Measurements from ENCODE around the gene CMPK1.

Gene CMPK1

GRCh38 chr1:47324682-47325081 lies 8.9 kb upstream of the CMPK1 start:
- no peaks in the 10 kb centered on the region for H3K27me3 ChIP-seq (ENCODE audit: insufficient read depth, poor library complexity, severe bottlenecking)
- TF ChIP-seq SPI1 (IDR thresholded peaks at IDR 0.05; ENCODE audit: borderline replicate concordance, low read depth) (no peak), POLR2AphosphoS5 (IDR thresholded peaks at IDR 0.05; ENCODE audit: low read depth) (no peak), GABPA (IDR thresholded peaks at IDR 0.05; ENCODE audit: low read depth) (no peak), REST (IDR thresholded peaks at IDR 0.05; ENCODE audit: insufficient replicate concordance, low read depth) (no peak)
- TF ChIP-seq, protein P1, sequence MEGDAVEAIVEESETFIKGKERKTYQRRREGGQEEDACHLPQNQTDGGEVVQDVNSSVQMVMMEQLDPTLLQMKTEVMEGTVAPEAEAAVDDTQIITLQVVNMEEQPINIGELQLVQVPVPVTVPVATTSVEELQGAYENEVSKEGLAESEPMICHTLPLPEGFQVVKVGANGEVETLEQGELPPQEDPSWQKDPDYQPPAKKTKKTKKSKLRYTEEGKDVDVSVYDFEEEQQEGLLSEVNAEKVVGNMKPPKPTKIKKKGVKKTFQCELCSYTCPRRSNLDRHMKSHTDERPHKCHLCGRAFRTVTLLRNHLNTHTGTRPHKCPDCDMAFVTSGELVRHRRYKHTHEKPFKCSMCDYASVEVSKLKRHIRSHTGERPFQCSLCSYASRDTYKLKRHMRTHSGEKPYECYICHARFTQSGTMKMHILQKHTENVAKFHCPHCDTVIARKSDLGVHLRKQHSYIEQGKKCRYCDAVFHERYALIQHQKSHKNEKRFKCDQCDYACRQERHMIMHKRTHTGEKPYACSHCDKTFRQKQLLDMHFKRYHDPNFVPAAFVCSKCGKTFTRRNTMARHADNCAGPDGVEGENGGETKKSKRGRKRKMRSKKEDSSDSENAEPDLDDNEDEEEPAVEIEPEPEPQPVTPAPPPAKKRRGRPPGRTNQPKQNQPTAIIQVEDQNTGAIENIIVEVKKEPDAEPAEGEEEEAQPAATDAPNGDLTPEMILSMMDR (IDR thresholded peaks at IDR 0.05; ENCODE audit: insufficient read depth, low read length): no peak
- no peak overlapping the region for H3K27ac ChIP-seq (replicated peaks)
- H3K4me3 ChIP-seq (replicated peaks; ENCODE audit: insufficient read depth, low read length): no peak overlapping the region
- DNase-seq (ENCODE audit: low read depth in 1 of 2, low spot score in 1 of 2): no peak

DNA sequence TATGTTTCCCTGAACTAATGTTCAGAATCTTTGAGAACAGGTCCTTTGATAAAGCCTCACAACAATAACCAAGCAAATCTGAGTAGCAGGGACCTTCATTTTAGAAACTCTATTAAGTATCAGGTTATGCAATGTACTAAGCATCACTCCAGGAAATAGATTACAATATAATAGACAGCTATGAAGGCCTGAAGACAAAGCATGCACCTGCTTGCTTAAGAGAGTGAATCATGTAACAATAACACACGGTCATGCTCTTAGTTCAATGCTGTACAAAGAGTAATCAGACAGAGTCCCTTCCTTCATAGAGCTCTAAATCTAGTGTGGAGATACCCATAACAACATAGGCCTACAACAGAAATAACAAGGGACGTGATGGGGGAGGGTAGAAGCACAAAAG lies 8.1 kb upstream of the CMPK1 start:
- Histone ChIP-seq H3K27ac (replicated peaks) (no peak overlapping the region), H3K27me3 (ENCODE audit: insufficient read depth, poor library complexity, severe bottlenecking) (no peaks in the 10 kb centered on the region), H3K4me3 (replicated peaks; ENCODE audit: insufficient read depth, low read length) (no peak overlapping the region)
- DNase-seq (ENCODE audit: low read depth in 1 of 2, low spot score in 1 of 2): no peak
- TF ChIP-seq REST (IDR thresholded peaks at IDR 0.05; ENCODE audit: insufficient replicate concordance, low read depth) (no peak), POLR2AphosphoS5 (IDR thresholded peaks at IDR 0.05; ENCODE audit: low read depth) (no peak), GABPA (IDR thresholded peaks at IDR 0.05; ENCODE audit: low read depth) (no peak), SPI1 (IDR thresholded peaks at IDR 0.05; ENCODE audit: borderline replicate concordance, low read depth) (no peak)
- TF ChIP-seq, protein P1 (IDR thresholded peaks at IDR 0.05; ENCODE audit: insufficient read depth, low read length): no peak

DNA sequence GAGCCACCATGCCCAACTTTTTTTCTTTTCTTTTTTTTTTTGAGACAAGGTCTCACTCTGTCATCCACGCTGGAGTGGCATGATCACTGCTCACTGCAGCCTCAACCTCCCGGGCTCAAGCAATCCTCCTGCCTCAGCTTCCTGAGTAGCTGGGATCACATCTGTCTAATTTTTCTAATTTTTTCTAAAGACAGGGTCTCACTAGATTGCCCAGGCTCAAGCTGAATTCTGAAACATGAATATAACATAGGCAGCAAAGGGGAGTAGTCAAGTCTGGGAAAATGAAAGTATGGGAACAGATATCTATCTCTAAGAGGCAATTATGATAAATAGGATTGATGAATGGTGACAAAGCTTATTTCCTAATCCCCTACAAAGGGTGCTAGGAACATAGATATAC lies 7.3 kb upstream of the CMPK1 start:
- Histone ChIP-seq H3K4me3 (replicated peaks; ENCODE audit: insufficient read depth, low read length) (no peak overlapping the region), H3K27ac (replicated peaks) (no peak overlapping the region), H3K27me3 (ENCODE audit: insufficient read depth, poor library complexity, severe bottlenecking) (no peaks in the 10 kb centered on the region)
- no peak for DNase-seq (ENCODE audit: low read depth in 1 of 2, low spot score in 1 of 2)
- TF ChIP-seq GABPA (IDR thresholded peaks at IDR 0.05; ENCODE audit: low read depth): no peak

GRCh38 chr1:47328992-47329391 lies 4.6 kb upstream of the CMPK1 start:
- H3K4me3 ChIP-seq (replicated peaks; ENCODE audit: insufficient read depth, low read length): no peak overlapping the region
- no peak for TF ChIP-seq GABPA (IDR thresholded peaks at IDR 0.05; ENCODE audit: low read depth)
- no peak for TF ChIP-seq REST (IDR thresholded peaks at IDR 0.05; ENCODE audit: insufficient replicate concordance, low read depth)
- TF ChIP-seq, protein P1 (IDR thresholded peaks at IDR 0.05; ENCODE audit: insufficient read depth, low read length): no peak
- no peak overlapping the region for H3K27ac ChIP-seq (replicated peaks)
- no peaks in the 10 kb centered on the region for H3K27me3 ChIP-seq (ENCODE audit: insufficient read depth, poor library complexity, severe bottlenecking)
- no peak for DNase-seq (ENCODE audit: low read depth in 1 of 2, low spot score in 1 of 2)
